Panc1 (cell line): Measurements from ENCODE around the gene CRISP1. TPM values are rescaled to one million over a fixed set of nuclear protein-coding genes. Genes with fewer than 3 reads are reported as not detected.

Experiments
- ATAC-seq: fragments of 200-7000 bp; cut with Tn5 transposase; 2 replicates; pipeline ENCODE4 v1.9.1; 2020; ENCODE audit warnings: mild to moderate bottlenecking, moderate library complexity
- BruUV-seq: library from RNA; stranded (reverse); fragments of 400-500 nt; replicated peaks from 2 replicates; lab custom pipeline; 2021; lab: Mats Ljungman, UMichigan
- CTCF ChIA-PET: fragments of 300-600 bp; sonication (Branson Sonifier 250); formaldehyde crosslinking; loops from one replicate; lab custom pipeline; 2022; ENCODE audit warnings: antibody characterized with exemption; lab: Charles Lee
- POLR2A ChIA-PET: fragments of 300-600 bp; sonication (Branson Sonifier 250); formaldehyde crosslinking; loops from one replicate; lab custom pipeline; 2022; ENCODE audit warnings: antibody characterized with exemption; lab: Charles Lee
- DNase-seq: peaks from one replicate; pipeline ENCODE4 v3.0.0-alpha.2; 2010; ENCODE audit warnings: low read depth, low spot score
- H3K27ac ChIP-seq: 2 replicates; pipeline ENCODE4 v1.5.1; 2011; ENCODE audit warnings: mild to moderate bottlenecking, low read length, inconsistent platforms
- H3K27me3 ChIP-seq: fragments of 200-500 bp; sonication (Bioruptor generic); 2 replicates; pipeline ENCODE4 v1.6.0; 2014; ENCODE audit warnings: low read length, inconsistent platforms; ENCODE audit not compliant: control insufficient read depth, insufficient read depth
- H3K36me3 ChIP-seq: fragments of 200-500 bp; sonication (Bioruptor generic); 2 replicates; pipeline ENCODE4 v1.5.1; 2014; ENCODE audit warnings: inconsistent platforms, mild to moderate bottlenecking, low read length, moderate library complexity; ENCODE audit not compliant: control insufficient read depth, insufficient read depth
- H3K4me1 ChIP-seq: 2 replicates; pipeline ENCODE4 v1.5.1; 2011; ENCODE audit warnings: inconsistent platforms, mild to moderate bottlenecking, low read length, moderate library complexity; ENCODE audit not compliant: control insufficient read depth, insufficient read depth
- H3K4me3 ChIP-seq, 2 experiments: 2 replicates each; pipeline ENCODE4 v1.5.1; 2011 to 2012; ENCODE audit warnings: low read depth in 2 of 2, low read length in 2 of 2, mild to moderate bottlenecking in 2 of 2, inconsistent platforms in 1 of 2, moderate library complexity in 1 of 2
- H3K9me3 ChIP-seq: fragments of 200-500 bp; sonication (Bioruptor generic); 2 replicates; pipeline ENCODE4 v1.5.1; 2014; ENCODE audit warnings: low read depth, mild to moderate bottlenecking, inconsistent platforms, low read length, moderate library complexity; ENCODE audit not compliant: control insufficient read depth, insufficient read depth
- CTCF ChIP-seq: fragments of 450-650 bp; IDR thresholded peaks from 2 replicates; pipeline ENCODE4 v1.5.1; 2017; ENCODE audit warnings: mild to moderate bottlenecking
- POLR2AphosphoS5 ChIP-seq: IDR thresholded peaks from 2 replicates; pipeline ENCODE4 v1.6.1; 2012; ENCODE audit warnings: mild to moderate bottlenecking, low read depth, low read length, moderate library complexity
- REST ChIP-seq, 2 experiments: IDR thresholded peaks; 2 replicates each; pipeline ENCODE4 v1.6.1; 2011 to 2012; ENCODE audit warnings: low read depth in 2 of 2, control low read depth in 1 of 2, low read length in 1 of 2, mild to moderate bottlenecking in 1 of 2, moderate library complexity in 1 of 2; ENCODE audit not compliant: insufficient read depth in 1 of 2
- SIN3A ChIP-seq: IDR thresholded peaks from 2 replicates; pipeline ENCODE4 v1.6.1; 2012; ENCODE audit warnings: low read depth, mild to moderate bottlenecking, low read length, moderate library complexity, borderline replicate concordance; ENCODE audit not compliant: insufficient read depth
- TCF7L2 ChIP-seq: IDR thresholded peaks from 2 replicates; pipeline ENCODE4 v1.6.1; 2011; ENCODE audit warnings: mild to moderate bottlenecking, low read depth, low read length, inconsistent platforms
- in situ Hi-C: cut with HindIII; loops from 2 replicates; pipeline ENCODE4 v1.10.0; 2016; ENCODE audit warnings: low sequenced_read_pairs, low pct_unique_long_range_greater_than_20kb
- intact Hi-C: fragments of 100-400 bp; cut with micrococcal nuclease; formaldehyde crosslinking; loops from one replicate; pipeline ENCODE4 v1.10.0; 2022; ENCODE audit not compliant: unreplicated experiment
- total RNA-seq: library from RNA; stranded (reverse); gene quantifications from one replicate; pipeline ENCODE4 v1.2.1, GENCODE V29; 2021; ENCODE audit not compliant: unreplicated experiment

Gene CRISP1
- total RNA-seq, 1 experiment from 2014 or later, result not detected

DNA sequence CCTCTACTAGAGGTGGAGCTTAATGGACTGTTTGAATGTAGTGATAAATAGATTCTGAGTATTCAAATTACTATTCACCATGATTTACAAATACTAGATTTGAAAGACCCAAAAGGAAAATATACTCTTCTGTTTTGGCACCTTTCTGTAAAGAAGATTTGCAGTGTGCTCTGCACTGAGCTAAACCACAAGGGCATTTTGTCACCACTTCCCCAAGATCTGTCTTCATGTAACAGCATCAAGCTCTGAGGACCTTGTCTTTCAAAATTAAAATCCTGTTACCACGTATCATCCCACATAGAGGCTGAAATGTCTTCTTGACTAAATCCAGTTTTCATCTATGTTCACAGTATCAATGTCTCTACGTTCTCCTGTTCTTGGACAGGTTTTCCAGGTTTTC, 76.0 kb downstream of the CRISP1 start:
- in situ Hi-C loops (no loop called here), intact Hi-C loops (no loop called here)
- no TSS peak for BruUV-seq
- CTCF ChIA-PET, result no interaction called here
- Histone ChIP-seq H3K4me3 (no peak overlapping the region), H3K27me3 (no peaks in the 10 kb centered on the region), H3K27ac (no peak overlapping the region), H3K9me3 (no peaks in the 10 kb centered on the region), H3K4me1 (no peaks in the 10 kb centered on the region), H3K36me3 (no peaks in the 10 kb centered on the region)
- ATAC-seq, result no peak
- DNase-seq, result no peak
- no peak for TF ChIP-seq CTCF
- no peak for TF ChIP-seq SIN3A
- TF ChIP-seq TCF7L2, result no peak
- TF ChIP-seq POLR2AphosphoS5, result no peak
- TF ChIP-seq REST (IDR thresholded peaks at IDR 0.05; ENCODE audit: insufficient read depth in 1 of 2, low read depth in 2 of 2, low read length in 1 of 2), result no peak
- POLR2A ChIA-PET, result no interaction called here

DNA sequence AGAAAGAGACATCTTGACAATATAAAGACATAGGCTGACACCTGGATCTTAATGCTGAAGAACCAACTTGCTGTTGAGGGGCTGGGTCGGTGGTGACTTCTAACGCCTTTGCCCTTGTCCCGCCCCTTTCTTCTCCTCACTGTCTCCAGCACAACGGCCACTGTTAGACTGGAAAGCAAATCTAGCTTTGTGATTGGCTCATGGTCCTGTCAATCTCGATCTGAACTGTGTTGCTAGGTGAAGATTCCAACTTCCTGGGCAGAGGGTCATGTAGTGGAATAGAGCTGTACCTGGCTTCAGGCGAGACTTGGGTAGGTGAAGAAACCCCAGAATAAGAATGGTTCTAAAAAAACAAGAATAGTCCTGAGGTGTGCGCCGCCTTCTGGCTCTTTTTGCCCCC, 79.2 kb downstream of the CRISP1 start, which contains the start of gene PGK2:
Gene PGK2, minus strand, starts transcription at position 110 of the 400 bp plus-strand sequence. Its CDS starts 98 bp downstream, at position 12.
- CTCF ChIA-PET, result no interaction called here
- in situ Hi-C loops, result no loop called here
- ATAC-seq, result no peak

More for the DNA sequence above, 79.2 kb downstream of the CRISP1 start, which contains the start of gene PGK2:
- H3K4me1 ChIP-seq, result no peaks in the 10 kb centered on the region
- intact Hi-C loops, result no loop called here
- no TSS peak for BruUV-seq
- no peaks in the 10 kb centered on the region for H3K36me3 ChIP-seq
- no peak within 1 kb of the TSS for H3K4me3 ChIP-seq
- H3K9me3 ChIP-seq, result no peaks in the 10 kb centered on the region
- H3K27me3 ChIP-seq, result no peaks in the 10 kb centered on the region
- H3K27ac ChIP-seq, result no peak within 1 kb of the TSS
- no peak for TF ChIP-seq TCF7L2
- no peak for TF ChIP-seq POLR2AphosphoS5
- no peak for TF ChIP-seq SIN3A
- no peak for TF ChIP-seq CTCF
- TF ChIP-seq REST (IDR thresholded peaks at IDR 0.05; ENCODE audit: insufficient read depth in 1 of 2, low read depth in 2 of 2, low read length in 1 of 2), result no peak
- POLR2A ChIA-PET, result no interaction called here
- DNase-seq, result no peak
